Activated CD4-positive, alpha-beta T cell treated with anti-CD3 and anti-CD28 coated beads for 1 hour (primary cell): ENCODE results near the gene MEDAG.

Source experiments
- DNase-seq: peaks from one replicate; pipeline ENCODE4 v3.0.0-alpha.2; 2020

MEDAG gene

GRCh38 chr13:30905932-30906383 is at the start of gene MEDAG:
MEDAG (plus strand) TSS chr13:30906271; CDS start chr13:30906516, 245 bp downstream.
- DNase-seq = no peak

DNA sequence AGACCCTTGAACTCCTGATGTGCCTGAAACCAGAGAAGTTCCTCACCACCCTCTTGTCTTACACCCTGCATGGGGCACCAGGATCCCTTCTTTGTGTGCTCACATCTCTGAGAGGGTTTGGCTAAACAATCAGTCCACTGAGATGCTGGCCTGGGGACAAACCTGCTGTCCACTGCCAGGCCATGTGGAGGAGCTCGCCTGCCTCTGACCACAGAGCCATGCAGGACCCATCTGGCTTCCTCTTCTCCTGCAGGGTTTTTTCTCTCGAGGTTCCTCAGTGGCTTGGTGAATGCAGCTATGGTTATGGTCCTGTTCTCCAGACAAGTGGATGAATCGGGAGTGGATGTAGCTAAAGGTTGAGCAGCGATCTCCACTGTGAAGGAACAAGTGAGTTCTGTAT is 49.1 kb upstream of the MEDAG start:
- no peak for DNase-seq

- no peak for DNase-seq
These were observed 48.4 kb upstream of the MEDAG start for GRCh38 chr13:30857636-30858035.

- DNase-seq = no peak
These were observed 46.7 kb upstream of the MEDAG start for GRCh38 chr13:30859326-30859725.

GRCh38 chr13:30861163-30861562 is 44.9 kb upstream of the MEDAG start:
- no peak for DNase-seq

GRCh38 chr13:30861836-30862467 is 44.1 kb upstream of the MEDAG start:
- no peak for DNase-seq

- no peak for DNase-seq
These were observed 43.4 kb upstream of the MEDAG start for GRCh38 chr13:30862707-30863106.

- DNase-seq = no peak
These were observed 42.8 kb upstream of the MEDAG start for GRCh38 chr13:30863231-30863630.

- no peak for DNase-seq
These were observed 42.3 kb upstream of the MEDAG start for GRCh38 chr13:30863796-30864195.

DNA sequence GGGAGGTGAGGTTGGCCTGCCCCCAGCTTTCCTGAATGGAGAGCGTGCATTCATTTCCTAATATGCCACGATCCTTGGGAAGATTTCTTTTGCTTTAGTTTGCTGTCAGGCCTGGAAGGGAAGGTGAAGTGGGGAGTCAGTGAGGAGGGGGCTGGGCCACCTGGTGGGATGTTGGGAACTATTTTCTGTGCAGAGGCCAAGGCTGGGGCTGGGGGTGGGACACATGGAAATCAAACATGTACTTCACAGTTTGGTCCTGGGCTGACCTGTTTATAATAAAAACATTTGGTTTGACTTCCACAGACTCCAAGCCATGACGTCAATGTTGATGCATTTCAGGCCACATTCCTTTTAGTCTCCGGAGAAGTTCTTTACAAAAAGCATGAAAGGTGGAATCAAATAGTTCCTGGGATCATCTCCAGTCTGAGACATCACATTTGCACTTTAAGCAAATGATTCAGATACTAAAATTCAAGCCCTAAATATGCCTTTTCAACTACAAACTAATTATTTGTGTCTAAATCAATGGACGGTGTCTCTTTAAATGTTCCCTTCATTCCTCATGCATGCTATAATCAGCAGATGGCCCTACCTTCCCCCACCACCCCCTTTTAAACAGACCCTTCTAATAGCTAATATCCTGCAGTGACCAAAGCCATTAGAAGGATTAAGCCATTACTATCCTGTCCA is 41.5 kb upstream of the MEDAG start:
- DNase-seq = no peak

GRCh38 chr13:30865123-30866049 is 40.7 kb upstream of the MEDAG start:
- peak; percentile 29 for DNase-seq

- DNase-seq = no peak
These were observed 39.4 kb upstream of the MEDAG start for GRCh38 chr13:30866677-30867076.

DNA sequence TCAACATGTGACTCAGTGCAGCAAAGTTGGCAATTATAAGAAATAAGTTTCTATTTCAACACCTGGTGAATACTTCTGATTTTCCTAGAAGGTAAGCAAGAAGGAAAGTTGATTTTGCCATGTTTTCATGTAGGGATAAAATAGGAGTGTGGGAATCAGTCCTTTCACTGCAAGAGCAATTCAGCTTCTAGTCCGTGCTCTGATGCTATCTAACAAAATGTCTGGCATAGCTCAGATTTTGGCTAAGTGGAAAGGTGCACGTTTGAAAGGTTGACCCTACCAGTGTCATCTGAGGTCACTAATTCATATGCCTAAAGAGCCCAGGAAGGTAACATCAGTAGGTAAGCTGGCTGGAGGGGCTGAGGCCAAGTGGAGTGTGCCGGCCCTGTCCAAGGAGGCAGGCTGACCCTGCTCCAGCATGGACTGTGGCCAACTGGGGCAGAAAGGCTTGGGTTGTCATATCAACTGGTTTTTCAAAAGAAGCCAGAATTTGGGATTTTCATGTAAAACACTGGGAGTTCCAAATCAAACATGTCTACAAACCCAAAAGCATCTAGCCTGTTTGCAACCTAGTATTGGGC is 38.9 kb upstream of the MEDAG start:
- no peak for DNase-seq

DNA sequence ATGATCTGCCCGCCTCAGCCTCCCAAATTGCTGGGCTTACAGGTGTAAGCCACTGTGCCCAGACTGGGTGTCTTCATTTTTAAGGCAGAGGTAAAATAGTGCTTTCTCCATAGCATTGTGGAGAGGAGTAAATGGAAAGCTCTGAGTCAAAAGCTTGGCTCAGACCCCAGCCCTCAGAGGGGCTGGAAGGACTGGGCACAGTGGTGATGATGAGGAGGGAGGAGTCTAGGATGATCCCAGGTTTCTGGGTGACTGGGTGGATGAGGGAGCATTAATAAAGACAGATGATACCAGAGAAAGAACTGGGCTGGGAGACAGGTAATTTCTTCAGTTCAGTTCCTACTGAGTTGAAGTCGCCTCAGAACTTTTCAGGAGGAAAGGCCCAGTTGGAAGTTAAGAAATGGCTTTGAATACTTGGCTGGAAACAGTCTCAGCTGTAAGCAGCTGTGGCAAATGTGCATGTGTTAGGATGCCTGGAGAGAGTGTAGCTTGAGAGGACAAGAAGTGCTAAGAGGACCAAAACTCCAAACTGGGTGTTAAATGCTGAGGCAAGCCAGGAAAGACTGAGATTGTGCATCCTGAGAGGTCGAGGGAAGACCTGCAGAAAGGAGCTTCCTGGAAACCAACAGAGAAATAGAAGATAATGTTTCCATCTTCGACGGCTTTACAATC is 37.1 kb upstream of the MEDAG start:
- DNase-seq = no peak

- no peak for DNase-seq
These were observed 36.6 kb upstream of the MEDAG start for GRCh38 chr13:30869491-30869890.

DNA sequence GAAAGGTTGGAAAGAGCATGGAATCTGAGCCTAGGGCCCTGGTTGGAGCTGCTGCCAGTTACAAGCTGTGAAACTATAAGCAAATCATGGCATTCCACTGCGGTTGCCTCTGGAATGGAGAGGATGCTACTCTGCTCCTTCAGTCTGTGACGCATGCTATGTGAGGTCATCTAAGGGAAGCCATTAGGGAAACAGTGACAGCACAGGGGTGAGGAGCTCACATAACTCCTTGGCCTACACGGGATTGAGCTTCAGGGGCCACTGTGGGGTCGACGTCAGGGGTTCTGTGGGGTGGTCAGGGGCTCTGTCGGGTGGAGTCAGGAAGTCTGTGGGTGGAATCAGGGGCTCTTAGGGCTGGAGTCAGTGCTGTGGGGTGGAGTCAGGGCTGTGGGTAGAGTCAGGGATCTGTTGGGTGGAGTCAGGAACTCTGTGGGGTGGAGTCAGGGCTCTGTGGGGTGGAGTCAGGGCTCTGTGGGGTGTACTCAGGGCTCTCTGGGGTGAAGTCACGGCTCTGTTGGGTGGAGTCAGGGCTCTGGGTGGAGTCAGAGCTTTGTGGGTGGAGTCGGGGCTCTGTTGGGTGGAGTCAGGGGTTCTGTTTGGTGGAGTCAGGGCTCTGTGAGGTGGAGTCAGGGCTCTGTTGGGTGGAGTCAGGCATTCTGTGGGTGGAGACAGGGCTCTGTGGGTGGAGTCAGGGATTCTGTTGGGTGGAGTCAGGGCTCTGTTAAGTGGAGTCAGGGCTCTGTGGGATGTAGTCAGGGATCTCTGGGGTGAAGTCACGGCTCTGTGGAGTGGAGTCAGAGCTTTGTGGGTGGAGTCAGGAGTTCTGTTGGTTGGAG is 35.8 kb upstream of the MEDAG start:
- no peak for DNase-seq

- DNase-seq = no peak
These were observed 35.0 kb upstream of the MEDAG start for GRCh38 chr13:30870916-30871587.

DNA sequence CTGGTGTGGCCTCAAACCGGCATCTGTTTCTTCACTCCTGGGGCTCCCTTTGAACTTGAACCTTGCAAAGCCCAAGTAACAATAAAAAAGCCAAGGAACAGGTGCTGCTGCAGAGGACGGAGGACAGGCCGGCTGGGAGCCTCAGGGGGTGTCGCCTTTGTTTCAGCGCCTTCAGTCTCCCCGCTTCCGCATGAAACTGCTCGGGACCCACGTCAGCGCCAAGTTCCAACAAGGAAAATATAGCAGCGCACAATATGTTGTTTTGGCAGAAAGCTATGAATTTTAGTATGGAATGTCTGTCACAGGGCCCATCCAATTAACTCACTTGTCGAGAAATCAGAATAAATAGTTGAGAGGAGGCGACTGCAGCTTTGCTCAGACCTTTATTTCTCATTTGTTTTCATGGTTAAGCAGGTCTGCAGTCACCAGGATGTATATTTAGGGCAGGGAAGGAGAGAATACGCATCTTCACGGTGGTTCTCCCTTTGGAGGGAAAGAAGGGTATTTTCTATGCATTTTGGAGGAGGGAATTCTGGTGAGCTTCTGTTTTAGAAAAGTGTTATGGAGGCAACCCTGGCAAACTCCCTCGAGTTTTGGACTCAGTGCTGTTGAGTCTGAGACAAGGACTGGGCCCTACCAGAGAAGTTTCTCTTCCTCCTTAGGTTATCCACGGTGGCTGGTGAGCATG is 34.3 kb upstream of the MEDAG start:
- DNase-seq = no peak

- no peak for DNase-seq
These were observed 33.8 kb upstream of the MEDAG start for GRCh38 chr13:30872276-30872594.

DNA sequence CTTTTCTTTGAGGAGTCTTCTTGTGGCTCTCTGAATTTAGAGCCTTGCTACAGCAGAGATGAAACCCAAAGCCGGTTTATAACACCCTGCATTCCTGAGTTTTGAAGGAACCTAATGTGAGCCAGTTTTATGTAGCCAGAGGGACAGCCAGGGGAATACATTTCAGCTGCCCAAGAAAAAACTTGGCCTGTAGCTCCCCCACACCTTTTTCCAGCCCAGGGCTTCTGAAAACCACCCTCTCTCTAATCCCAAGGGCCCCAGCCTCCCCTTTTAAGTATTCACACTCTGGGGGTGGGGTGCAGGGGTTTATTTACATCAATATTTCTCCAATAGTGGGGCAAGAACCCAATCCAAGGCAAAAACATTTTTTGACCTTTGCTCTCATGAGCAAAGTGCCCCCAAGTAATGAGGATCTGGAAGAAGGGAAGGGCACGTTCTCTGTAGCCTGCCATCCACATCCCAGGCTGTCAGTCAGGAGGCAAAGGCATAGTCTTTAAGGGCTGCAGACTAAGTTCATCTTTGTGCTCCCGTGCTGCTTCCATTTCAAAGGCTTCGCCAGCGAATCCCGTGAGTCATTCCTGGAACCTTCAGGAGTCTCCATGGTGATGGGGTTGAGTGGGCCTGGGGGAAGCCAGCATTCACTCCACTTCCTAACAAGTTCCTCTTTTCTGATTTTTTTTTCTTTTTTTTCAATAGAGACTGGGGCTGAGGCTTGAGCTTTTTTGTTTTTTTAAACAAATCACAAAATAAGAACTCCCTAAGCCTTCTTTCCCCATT is 33.2 kb upstream of the MEDAG start:
- DNase-seq = no peak
